HUDEP-2 (cell line): ENCODE results near the gene TEDC2.
A peak's percentile ranks its signal among the peaks of the same experiment; 100 is the strongest.

Experiments
- DNase-seq, 76 experiments: peaks; one replicate each; lab custom pipeline; 2025; ENCODE audit not compliant: unreplicated experiment in 76 of 76; lab: John Stamatoyannopoulos, UW

TEDC2 gene

GRCh38 chr16:2464333-2464732, 4.4 kb downstream of the TEDC2 start:
- no peak for DNase-seq

GRCh38 chr16:2465653-2466415, 5.9 kb downstream of the TEDC2 start:
- DNase-seq = peak in 9 of 76 experiments; percentile 12 to 32 (median 24)

- DNase-seq = no peak
These were observed 7.0 kb downstream of the TEDC2 start for GRCh38 chr16:2466667-2467527.

- DNase-seq = peak in 66 of 76 experiments; percentile 27 to 83 (median 67)
These were observed 7.8 kb downstream of the TEDC2 start for GRCh38 chr16:2467528-2468232.

GRCh38 chr16:2468233-2468724, 8.4 kb downstream of the TEDC2 start:
- peak in 9 of 76 experiments; percentile 16 to 64 (median 35) for DNase-seq

- DNase-seq = peak in 22 of 76 experiments; percentile 8 to 62 (median 32)
These were observed 9.0 kb downstream of the TEDC2 start for GRCh38 chr16:2468725-2469398.

GRCh38 chr16:2469399-2470233, 9.7 kb downstream of the TEDC2 start:
- peak in 8 of 76 experiments; percentile 15 to 50 (median 24) for DNase-seq

- no peak for DNase-seq
These were observed 10.3 kb downstream of the TEDC2 start for GRCh38 chr16:2470234-2470601.

GRCh38 chr16:2470603-2471015, 10.7 kb downstream of the TEDC2 start:
- peak in 11 of 76 experiments; percentile 15 to 41 (median 21) for DNase-seq

GRCh38 chr16:2471016-2471652, 11.2 kb downstream of the TEDC2 start, which contains the start of gene NTN3:
NTN3 (plus strand) TSS chr16:2471297; CDS start chr16:2471702, 405 bp downstream.
- peak in 29 of 76 experiments; percentile 13 to 52 (median 37) for DNase-seq

GRCh38 chr16:2471653-2472487, 12.0 kb downstream of the TEDC2 start:
- peak in 18 of 76 experiments; percentile 19 to 64 (median 38) for DNase-seq

GRCh38 chr16:2472488-2472864, 12.6 kb downstream of the TEDC2 start:
- DNase-seq = no peak

GRCh38 chr16:2472885-2473445, 13.1 kb downstream of the TEDC2 start:
- DNase-seq = peak in 1 of 76 experiments; percentile 28

GRCh38 chr16:2473446-2473926, 13.6 kb downstream of the TEDC2 start:
- peak in 9 of 76 experiments; percentile 14 to 40 (median 28) for DNase-seq

GRCh38 chr16:2473999-2474876, 14.3 kb downstream of the TEDC2 start:
- DNase-seq = peak in 44 of 76 experiments; percentile 24 to 83 (median 48)

- peak in 72 of 76 experiments; percentile 11 to 88 (median 75) for DNase-seq
These were observed 15.0 kb downstream of the TEDC2 start, which contains the start of gene TBC1D24 for GRCh38 chr16:2474877-2475412. TBC1D24 (plus strand) TSS chr16:2475127; CDS start chr16:2496149, 21,022 bp downstream.
